HG03442 (cell line): Measurements from ENCODE around the gene RARB.

ENCODE experiments used
- ATAC-seq: cut with Tn5 transposase; IDR thresholded peaks from one replicate; pipeline ENCODE4 v1.9.1; 2021; ENCODE audit warnings: mild to moderate bottlenecking, moderate library complexity; ENCODE audit not compliant: unreplicated experiment

The RARB gene

GRCh38 chr3:25502233-25502632 is 74.2 kb downstream of the RARB start:
- ATAC-seq, result no peak

GRCh38 chr3:25503898-25504301 is 75.8 kb downstream of the RARB start:
- no peak for ATAC-seq

GRCh38 chr3:25505581-25505980 is 77.5 kb downstream of the RARB start:
- ATAC-seq, result no peak

- no peak for ATAC-seq
Observed at GRCh38 chr3:25507811-25508210, 79.7 kb downstream of the RARB start.

- no peak for ATAC-seq
Observed at GRCh38 chr3:25508433-25508832, 80.4 kb downstream of the RARB start.

GRCh38 chr3:25508901-25509300 is 80.8 kb downstream of the RARB start:
- ATAC-seq, result no peak

- no peak for ATAC-seq
Observed at GRCh38 chr3:25510797-25511196, 82.7 kb downstream of the RARB start.

GRCh38 chr3:25511972-25512721 is 84.1 kb downstream of the RARB start:
- no peak for ATAC-seq

GRCh38 chr3:25513642-25514266 is 85.7 kb downstream of the RARB start:
- no peak for ATAC-seq

GRCh38 chr3:25515171-25515570 is 87.1 kb downstream of the RARB start:
- ATAC-seq, result no peak

- ATAC-seq, result no peak
Observed at GRCh38 chr3:25520926-25521559, 93.0 kb downstream of the RARB start.

GRCh38 chr3:25527336-25527735 is 99.3 kb downstream of the RARB start:
- ATAC-seq, result no peak

- no peak for ATAC-seq
Observed at GRCh38 chr3:25527801-25528200, 99.7 kb downstream of the RARB start.

- ATAC-seq, result no peak
Observed at GRCh38 chr3:25531971-25532370, 103.9 kb downstream of the RARB start.

GRCh38 chr3:25532431-25533162 is 104.5 kb downstream of the RARB start:
- ATAC-seq, result no peak

GRCh38 chr3:25533399-25533798 is 105.3 kb downstream of the RARB start:
- no peak for ATAC-seq

- no peak for ATAC-seq
Observed at GRCh38 chr3:25534007-25534406, 105.9 kb downstream of the RARB start.

GRCh38 chr3:25536521-25537391 is 108.7 kb downstream of the RARB start:
- ATAC-seq, result no peak

GRCh38 chr3:25537516-25537915 is 109.5 kb downstream of the RARB start:
- no peak for ATAC-seq

- no peak for ATAC-seq
Observed at GRCh38 chr3:25540273-25540672, 112.2 kb downstream of the RARB start.
